GM21619 (cell line): Measurements from ENCODE around the gene TLN1.

Experiments used
- ATAC-seq: cut with Tn5 transposase; IDR thresholded peaks from one replicate; pipeline ENCODE4 v1.9.1; 2021; ENCODE audit not compliant: unreplicated experiment

TLN1 gene, protein sequence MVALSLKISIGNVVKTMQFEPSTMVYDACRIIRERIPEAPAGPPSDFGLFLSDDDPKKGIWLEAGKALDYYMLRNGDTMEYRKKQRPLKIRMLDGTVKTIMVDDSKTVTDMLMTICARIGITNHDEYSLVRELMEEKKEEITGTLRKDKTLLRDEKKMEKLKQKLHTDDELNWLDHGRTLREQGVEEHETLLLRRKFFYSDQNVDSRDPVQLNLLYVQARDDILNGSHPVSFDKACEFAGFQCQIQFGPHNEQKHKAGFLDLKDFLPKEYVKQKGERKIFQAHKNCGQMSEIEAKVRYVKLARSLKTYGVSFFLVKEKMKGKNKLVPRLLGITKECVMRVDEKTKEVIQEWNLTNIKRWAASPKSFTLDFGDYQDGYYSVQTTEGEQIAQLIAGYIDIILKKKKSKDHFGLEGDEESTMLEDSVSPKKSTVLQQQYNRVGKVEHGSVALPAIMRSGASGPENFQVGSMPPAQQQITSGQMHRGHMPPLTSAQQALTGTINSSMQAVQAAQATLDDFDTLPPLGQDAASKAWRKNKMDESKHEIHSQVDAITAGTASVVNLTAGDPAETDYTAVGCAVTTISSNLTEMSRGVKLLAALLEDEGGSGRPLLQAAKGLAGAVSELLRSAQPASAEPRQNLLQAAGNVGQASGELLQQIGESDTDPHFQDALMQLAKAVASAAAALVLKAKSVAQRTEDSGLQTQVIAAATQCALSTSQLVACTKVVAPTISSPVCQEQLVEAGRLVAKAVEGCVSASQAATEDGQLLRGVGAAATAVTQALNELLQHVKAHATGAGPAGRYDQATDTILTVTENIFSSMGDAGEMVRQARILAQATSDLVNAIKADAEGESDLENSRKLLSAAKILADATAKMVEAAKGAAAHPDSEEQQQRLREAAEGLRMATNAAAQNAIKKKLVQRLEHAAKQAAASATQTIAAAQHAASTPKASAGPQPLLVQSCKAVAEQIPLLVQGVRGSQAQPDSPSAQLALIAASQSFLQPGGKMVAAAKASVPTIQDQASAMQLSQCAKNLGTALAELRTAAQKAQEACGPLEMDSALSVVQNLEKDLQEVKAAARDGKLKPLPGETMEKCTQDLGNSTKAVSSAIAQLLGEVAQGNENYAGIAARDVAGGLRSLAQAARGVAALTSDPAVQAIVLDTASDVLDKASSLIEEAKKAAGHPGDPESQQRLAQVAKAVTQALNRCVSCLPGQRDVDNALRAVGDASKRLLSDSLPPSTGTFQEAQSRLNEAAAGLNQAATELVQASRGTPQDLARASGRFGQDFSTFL (N-terminal part only)

GRCh38 chr9:35732185-35732799 lies at the start of gene TLN1, which contains the start of gene CREB3:
Gene TLN1 (minus strand): TSS chr9:35732195. CDS start chr9:35725694, 6,501 bp downstream.
Gene CREB3 (plus strand): TSS chr9:35732666. CDS start chr9:35732773, 107 bp downstream.
- peak; percentile 70 for ATAC-seq

DNA sequence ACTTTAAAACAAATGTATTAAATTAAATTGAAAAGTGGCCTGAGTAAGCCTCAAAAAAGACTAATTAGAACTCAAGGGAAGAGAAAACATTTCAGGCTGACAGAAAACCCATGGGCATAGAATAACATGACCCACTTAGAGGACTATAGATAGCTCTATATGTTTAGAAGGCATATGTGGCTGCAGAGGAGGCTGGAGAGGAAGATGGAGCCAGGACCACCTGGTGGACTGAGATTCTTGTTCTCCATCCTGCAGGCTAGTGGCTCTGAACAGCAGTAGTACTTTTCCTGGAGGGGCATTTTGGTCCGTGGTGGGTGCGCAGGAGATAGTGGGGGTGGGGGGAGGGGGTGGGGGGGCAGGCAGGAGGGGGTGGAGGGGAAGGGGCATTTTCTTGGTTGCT lies 49.1 kb upstream of the TLN1 start:
- no peak for ATAC-seq

GRCh38 chr9:35778496-35778895 lies 46.5 kb upstream of the TLN1 start:
- no peak for ATAC-seq

GRCh38 chr9:35776018-35776417 lies 44.0 kb upstream of the TLN1 start:
- ATAC-seq, result no peak

DNA sequence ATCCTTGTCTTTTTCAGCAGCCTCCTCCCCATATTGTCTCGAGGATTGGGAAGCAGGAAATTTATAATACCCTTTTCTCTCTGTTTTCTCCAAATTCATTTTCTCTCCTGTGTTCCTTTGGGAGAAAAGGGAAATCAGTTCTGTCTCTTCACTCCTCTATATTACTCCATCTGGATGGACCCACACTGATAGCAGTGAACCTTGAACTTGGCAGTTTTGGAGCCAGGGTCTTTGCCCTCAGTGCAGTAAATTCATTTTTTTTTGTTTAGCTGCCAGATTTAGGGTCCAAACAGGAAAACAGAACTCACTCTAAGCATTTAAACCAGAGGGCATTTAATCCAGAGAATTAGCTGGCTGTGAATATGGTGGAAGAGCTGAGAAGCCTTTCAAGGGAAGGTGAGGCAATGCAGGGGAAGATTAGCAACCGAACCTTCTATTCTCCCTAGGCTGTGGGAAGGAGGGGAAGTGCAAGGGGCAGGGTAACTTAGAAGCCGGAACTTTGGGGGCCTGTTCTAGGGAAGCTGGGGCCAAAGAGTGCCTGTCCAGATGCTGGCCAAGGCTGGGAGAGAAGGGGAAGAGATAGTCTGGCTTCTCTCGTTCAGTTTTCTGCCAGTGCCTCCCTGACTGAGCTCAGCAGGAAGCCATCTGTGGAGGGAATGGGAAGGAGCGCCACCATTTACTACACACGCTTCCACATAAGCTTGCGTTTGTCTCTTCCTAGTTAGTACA lies 43.1 kb upstream of the TLN1 start:
- no peak for ATAC-seq

- no peak for ATAC-seq
Measured at GRCh38 chr9:35771943-35772342, 39.9 kb upstream of the TLN1 start.

DNA sequence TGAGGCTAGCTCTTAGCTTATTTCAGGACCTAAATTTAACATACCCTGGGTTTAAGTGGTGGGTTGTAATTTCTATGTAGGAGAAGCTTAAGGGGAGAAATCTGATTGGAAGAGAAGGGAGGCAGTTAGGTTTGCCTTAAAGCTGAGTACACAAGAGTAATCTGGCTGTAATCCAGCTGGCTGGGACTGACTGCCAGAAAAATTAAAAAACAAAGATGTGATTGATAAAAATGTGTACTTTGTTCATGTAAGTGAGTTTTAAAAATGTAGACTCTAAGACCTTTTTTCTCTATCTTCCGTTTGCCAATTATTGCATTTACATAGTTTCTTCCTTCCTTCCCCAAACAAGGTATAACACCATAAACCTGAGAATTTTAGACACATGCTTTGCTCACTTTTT lies 39.5 kb upstream of the TLN1 start:
- no peak for ATAC-seq

GRCh38 chr9:35771075-35771433 lies 39.1 kb upstream of the TLN1 start:
- no peak for ATAC-seq

DNA sequence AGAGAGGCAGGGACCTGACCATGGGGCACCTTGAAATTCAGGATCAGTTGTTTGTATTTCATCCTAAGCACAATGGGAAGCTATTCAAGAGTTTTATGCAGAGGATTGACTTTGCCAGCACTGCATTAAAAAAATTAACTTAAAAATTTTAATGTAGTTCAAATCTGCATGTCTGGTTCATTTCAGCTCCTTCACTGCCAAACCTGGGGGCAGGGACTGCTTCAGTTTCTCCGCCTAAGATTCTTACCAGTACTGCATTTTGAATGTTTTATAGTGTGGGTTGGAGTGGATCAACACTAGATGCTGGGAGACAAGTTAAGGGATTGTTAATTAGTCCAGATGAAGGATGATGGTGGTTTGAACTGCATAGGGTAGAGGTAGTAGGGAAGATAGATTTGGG lies 37.8 kb upstream of the TLN1 start:
- no peak for ATAC-seq

GRCh38 chr9:35767458-35767857 lies 35.5 kb upstream of the TLN1 start:
- ATAC-seq, result no peak

GRCh38 chr9:35766997-35767396 lies 35.0 kb upstream of the TLN1 start:
- no peak for ATAC-seq

DNA sequence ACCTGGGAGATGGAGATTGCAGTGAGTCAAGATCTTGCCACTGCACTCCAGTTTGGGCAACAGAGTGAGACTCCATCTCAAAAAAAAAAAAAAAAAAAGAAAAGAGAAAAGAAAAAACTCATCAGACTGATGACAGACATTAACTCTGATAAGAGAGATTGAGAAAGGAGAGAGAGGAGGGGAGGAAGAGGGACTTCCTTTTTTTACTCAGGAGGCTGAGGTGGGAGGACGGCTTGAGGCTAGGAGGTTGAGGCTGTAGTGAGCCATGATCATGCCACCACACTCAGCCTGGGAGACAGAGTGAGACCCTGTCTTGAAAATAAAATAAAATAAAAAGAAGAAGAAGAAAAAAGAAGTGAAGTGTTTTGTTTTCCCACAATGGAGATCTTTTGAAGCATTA lies 31.8 kb upstream of the TLN1 start:
- ATAC-seq, result no peak

- no peak for ATAC-seq
Measured at GRCh38 chr9:35763181-35763580, 31.2 kb upstream of the TLN1 start.

- ATAC-seq, result no peak
Measured at GRCh38 chr9:35760651-35761050, 28.7 kb upstream of the TLN1 start.

DNA sequence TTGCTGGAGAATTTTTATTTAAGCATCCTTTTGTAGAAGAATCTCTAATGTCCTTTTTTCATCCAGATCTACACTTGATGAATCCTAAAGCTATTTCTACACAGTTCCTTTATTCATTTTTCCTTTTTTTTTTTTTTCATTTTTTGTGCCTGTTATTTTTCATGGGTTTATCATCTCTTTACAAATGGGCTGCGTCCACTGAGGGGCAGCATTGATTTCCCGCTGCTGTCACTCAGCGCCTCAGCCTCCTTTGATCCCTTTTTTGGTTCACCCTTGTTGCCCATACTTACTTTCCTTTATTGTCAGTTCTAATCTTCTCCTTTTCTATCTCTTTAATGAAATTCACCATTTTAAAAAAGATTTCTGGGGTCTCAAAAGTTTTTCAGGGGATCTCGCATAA lies 27.8 kb upstream of the TLN1 start:
- ATAC-seq, result no peak

- no peak for ATAC-seq
Measured at GRCh38 chr9:35758475-35759050, 26.6 kb upstream of the TLN1 start.

- ATAC-seq, result no peak
Measured at GRCh38 chr9:35757892-35758275, 25.9 kb upstream of the TLN1 start.

GRCh38 chr9:35757226-35757891 lies 25.4 kb upstream of the TLN1 start:
- peak; percentile 49 for ATAC-seq
